Adrenal gland (tissue), 5 donors: ENCODE results near the gene RNF220.

ENCODE experiments used
- POLR2A ChIP-seq, 2 donors: fragments of 450-650 bp; IDR thresholded peaks; one replicate each; pipeline ENCODE4 v1.6.1; 2017; ENCODE audit warnings: antibody characterized with exemption in 2 of 2, mild to moderate bottlenecking in 2 of 2, moderate library complexity in 1 of 2
- TF ChIP-seq, protein P1 (sequence below), 6 experiments: fragments of 450-650 bp in 4 of 6; fragments of 200-600 bp in 2 of 6; sonication (generic) in 1 of 6; IDR thresholded peaks; 1 replicate in 5 of 6; 2 replicates in 1 of 6; pipeline versions ENCODE4 v1.5.1 to v1.8.0; 2016 to 2021; ENCODE audit warnings: antibody characterized with exemption in 6 of 6, mild to moderate bottlenecking in 2 of 6, moderate library complexity in 1 of 6
- donor health status: DM: no; HTN: no; CAD: no.

DNA sequence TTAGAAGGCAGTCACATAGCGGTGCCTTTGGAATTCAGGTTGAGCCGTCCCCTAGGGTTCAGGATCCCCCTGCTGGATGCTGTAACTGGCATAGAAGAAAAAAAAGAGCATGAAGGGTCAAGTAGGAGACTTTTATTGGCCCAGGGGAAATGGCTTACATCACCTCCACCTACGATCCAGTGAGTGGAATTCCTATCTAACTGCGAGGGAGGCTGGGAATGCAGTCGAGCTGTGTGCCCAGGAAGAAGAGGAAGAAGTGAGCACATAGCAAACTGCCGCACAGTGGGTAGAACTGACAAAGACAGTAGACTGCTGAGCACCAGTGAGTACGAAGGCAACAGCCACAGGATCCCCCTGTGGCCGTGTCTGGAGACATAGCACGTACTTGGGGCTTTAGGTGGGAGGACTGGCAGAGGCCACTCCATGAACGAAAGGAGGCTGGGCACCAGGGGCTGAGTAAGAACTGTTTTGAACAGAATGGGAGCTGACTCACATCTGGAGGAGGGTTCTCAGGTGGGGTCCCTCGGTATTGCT lies 79.2 kb downstream of the RNF220 start:
- TF ChIP-seq, protein P1, sequence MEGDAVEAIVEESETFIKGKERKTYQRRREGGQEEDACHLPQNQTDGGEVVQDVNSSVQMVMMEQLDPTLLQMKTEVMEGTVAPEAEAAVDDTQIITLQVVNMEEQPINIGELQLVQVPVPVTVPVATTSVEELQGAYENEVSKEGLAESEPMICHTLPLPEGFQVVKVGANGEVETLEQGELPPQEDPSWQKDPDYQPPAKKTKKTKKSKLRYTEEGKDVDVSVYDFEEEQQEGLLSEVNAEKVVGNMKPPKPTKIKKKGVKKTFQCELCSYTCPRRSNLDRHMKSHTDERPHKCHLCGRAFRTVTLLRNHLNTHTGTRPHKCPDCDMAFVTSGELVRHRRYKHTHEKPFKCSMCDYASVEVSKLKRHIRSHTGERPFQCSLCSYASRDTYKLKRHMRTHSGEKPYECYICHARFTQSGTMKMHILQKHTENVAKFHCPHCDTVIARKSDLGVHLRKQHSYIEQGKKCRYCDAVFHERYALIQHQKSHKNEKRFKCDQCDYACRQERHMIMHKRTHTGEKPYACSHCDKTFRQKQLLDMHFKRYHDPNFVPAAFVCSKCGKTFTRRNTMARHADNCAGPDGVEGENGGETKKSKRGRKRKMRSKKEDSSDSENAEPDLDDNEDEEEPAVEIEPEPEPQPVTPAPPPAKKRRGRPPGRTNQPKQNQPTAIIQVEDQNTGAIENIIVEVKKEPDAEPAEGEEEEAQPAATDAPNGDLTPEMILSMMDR (IDR thresholded peaks at IDR 0.05): no peak
- no peak for TF ChIP-seq POLR2A (IDR thresholded peaks at IDR 0.05)
